ENCODE results near the gene RASL10A.

RASL10A gene

DNA sequence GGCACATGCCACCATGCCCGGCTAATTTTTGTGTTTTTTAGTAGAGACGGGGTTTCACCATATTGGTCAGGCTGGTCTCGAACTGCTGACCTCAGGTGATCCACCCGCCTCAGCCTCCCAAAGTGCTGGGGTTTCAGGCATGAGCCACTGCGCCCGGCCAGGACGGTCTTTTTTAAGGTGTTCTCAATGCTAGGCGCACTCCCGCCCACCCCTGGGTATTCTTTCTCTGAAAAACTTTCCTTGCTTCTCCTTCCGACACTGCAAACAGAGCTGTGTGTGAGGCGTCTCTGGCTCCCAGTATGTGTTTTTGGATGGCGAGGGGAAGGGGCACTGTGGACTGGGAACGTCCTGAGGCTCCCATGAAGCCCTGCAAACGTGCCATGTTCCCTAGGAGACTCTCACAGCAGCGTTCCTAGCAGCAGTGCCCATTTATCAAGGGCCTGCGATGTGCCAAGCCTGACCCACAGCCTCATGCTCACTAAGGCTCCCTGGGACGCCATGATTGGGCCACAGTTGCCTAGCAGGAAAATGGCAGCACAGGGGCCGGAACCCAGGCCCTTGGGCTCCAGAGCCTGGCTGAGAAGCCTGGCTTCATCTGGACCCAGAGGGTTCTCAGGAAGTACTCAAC, 2.4 kb upstream of the RASL10A start:
- TF ChIP-seq, protein P1, sequence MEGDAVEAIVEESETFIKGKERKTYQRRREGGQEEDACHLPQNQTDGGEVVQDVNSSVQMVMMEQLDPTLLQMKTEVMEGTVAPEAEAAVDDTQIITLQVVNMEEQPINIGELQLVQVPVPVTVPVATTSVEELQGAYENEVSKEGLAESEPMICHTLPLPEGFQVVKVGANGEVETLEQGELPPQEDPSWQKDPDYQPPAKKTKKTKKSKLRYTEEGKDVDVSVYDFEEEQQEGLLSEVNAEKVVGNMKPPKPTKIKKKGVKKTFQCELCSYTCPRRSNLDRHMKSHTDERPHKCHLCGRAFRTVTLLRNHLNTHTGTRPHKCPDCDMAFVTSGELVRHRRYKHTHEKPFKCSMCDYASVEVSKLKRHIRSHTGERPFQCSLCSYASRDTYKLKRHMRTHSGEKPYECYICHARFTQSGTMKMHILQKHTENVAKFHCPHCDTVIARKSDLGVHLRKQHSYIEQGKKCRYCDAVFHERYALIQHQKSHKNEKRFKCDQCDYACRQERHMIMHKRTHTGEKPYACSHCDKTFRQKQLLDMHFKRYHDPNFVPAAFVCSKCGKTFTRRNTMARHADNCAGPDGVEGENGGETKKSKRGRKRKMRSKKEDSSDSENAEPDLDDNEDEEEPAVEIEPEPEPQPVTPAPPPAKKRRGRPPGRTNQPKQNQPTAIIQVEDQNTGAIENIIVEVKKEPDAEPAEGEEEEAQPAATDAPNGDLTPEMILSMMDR (IDR thresholded peaks at IDR 0.05; ENCODE audit: extremely low read depth, missing control alignments) = no peak
- DNase-seq (ENCODE audit: low spot score) = no peak

DNA sequence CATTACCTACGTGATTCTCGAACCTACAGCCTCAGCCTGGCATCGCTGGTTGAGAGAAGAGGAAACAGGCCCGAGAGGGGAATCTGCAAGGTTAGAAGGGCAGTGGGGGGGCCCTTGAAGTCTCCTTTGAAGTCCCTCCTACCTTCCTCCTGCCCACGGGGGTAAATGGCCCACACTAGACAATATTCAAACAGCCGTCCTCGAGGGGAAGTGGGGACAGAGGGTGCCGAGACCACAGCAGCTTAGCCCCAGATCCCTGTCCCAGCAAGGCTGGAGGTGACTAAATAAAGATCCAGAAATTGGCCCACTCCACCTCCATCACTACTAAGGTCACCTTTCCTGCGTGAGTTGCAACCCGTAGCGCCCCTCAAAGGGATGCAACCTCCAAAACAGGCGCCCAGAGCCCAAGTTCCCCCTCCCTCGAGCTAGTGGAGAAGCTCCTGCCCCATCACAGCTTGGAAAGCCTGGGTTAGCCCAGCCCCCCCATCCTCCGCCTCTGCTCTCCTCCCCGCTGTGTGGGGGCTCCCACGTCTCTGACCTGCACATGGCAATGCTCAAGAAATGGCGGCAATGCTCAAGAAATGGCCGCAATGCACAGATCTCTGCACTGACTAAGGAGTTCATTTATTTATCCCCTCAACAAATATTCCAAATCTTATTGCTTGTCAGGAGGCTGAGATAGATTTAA, 788 bp upstream of the RASL10A start:
- no peak for DNase-seq (ENCODE audit: low spot score)
- TF ChIP-seq, protein P1 (IDR thresholded peaks at IDR 0.05; ENCODE audit: extremely low read depth, missing control alignments) = no peak

DNA sequence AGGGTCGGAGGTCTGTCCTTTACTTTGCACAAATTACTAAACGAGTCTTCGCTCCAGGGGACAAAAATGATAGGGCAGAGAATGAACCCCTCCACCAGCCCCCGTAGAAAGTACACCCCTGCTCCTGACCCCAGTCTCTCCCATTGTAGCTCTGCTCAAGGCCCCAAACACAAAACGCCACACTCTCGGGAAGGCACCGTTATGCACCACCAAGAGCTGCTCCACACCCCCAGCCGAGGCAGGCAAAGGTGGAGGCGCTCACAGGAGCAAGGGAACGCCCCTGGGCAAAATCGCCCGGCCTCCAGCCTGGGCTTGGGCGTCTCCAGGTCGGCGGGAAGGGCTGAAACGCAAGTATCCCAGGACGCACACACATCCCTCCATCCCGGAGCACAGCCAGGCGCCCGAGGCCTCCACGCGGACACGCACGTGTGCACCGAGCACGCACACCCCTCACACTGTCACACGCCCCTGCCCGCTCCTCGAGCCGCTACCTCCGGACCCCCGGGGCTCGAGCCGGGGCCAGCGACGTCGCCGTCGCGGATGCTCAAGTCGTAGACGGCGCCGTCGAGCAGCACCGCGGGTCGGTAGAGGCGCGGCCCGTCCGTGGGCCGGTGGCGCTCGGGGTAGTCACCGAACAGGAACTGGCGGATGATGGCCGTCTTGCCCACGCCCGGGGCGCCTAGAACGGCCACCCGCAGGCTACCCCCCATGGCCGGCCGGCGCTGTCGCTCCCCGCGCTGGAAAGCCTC, 786 bp downstream of the RASL10A start:
- peak; percentile 62 for DNase-seq (ENCODE audit: low spot score)
- TF ChIP-seq, protein P1 (IDR thresholded peaks at IDR 0.05; ENCODE audit: extremely low read depth, missing control alignments) = no peak

DNA sequence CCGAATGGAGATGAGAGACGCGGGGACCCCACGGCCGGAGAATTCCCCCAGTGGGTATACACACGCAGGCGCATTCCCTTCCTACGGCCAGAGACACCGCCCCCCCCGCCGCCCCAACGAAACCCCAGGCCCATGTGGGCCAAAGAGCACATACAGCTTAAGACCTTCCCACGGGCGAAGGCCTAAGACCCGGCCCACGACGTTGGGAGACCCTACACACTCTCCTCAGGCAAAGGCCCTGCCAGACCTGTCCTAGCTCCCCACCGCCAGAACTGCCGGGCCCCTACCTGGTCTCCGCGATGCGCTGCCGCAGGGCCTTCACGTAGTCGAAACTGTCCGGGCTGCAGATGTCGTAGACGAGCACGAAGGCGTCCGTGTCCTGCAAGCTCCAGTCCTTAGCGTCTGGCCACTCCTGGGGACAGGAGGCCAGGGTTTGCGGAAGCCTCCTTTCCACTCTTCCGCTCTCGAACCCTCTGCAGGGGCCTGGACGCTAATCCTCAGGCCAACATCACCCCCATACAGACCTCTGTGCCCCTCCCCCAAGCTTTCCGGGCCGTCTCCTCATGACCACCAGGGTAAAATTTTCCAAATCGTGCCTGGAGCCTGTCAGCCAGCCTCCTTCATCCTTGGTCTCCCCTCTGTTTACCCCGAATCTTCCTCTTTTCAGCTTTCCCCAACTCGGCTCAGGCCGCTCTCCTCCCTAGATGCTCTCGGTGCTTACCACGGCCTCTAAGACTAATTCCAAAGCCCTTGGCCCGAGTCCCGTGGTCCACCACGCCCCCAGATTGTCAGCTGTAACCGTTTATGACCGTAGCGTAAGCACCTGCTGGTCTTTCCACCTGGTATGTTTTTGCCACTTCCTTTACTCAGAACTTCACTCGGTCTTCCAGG, 1.7 kb downstream of the RASL10A start:
- DNase-seq (ENCODE audit: low spot score) = peak; percentile 65
- TF ChIP-seq, protein P1 (IDR thresholded peaks at IDR 0.05; ENCODE audit: extremely low read depth, missing control alignments) = no peak

DNA sequence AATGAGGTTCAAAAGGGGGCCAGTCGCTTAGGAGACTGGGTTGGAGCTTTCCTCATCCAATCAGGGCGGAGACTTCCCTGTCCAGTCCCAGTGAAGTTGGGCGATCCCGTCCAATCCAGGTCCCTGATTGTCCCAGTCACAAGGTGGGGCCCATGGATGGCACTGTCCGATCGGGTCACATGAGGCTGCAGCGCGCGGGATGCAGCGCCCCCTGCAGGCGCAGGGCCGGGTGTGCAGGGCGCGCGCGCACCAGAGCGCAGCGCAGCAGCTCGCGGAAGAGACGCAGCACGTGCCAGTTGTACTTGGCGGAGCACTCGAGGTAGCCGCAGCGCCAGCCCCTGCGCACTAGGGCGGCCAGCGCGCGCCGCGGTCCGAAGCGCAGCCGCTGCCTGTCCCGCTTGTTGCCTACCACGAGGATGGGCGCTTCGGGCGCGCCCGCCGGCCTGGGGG, 2.3 kb downstream of the RASL10A start:
- TF ChIP-seq, protein P1 (IDR thresholded peaks at IDR 0.05; ENCODE audit: extremely low read depth, missing control alignments) = peak; percentile 53
- DNase-seq (ENCODE audit: low spot score) = peak; percentile 79

DNA sequence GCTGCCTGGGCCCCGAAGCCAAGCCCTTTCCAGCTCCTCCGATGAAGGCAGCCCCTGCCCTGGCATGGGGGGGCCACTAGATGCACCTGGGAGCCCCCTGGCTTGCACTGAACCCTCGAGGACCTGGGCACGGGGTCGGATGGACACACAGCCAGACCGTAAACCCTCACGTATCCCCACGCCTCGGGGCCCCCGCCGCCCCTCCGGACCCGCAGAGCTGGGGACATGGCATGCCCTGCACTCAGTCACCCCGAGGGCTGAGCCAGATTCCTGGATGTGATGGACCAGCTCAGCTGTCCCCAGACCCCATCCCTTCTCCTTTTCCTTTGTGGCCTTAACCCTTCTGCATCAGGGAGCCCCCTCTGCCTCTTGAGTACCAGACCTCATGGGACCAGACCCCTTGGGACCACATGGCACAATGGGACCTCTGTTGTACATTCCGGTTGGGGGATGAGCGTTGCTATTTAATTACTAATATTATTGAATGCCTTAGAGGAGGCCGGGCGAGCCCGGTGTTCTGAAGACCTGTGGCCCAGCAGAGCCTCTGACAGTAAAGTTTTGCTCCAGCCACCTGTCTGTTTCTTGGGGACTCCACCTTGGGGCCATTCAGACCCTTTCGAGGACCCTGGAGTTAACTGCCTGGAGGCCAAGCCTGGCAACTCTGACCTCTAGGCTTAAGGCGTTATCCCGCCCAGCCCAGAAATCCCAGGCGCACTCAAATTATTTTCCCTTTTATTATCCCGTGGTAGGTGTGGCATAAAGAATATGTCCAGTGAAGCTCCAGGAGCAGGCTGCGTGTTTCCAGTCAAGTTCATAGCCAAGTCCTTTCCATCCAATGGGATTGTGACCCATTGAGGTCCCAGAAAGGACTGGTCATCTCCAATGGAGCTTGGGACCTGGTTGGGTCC, 3.0 kb downstream of the RASL10A start:
- DNase-seq (ENCODE audit: low spot score) = peak; percentile 45
- TF ChIP-seq, protein P1 (IDR thresholded peaks at IDR 0.05; ENCODE audit: extremely low read depth, missing control alignments) = no peak

Measured in GM20000 (cell line).